GM12873 (cell line): ENCODE results near the gene PRMT1.

ENCODE experiments used
- TF ChIP-seq, protein P1 (sequence below): IDR thresholded peaks from 2 replicates; pipeline ENCODE4 v1.5.1; 2012; ENCODE audit warnings: low read depth, mild to moderate bottlenecking, moderate library complexity, low read length, control low read depth; ENCODE audit not compliant: insufficient read depth; ENCODE audit errors: missing control alignments

PRMT1 gene

DNA sequence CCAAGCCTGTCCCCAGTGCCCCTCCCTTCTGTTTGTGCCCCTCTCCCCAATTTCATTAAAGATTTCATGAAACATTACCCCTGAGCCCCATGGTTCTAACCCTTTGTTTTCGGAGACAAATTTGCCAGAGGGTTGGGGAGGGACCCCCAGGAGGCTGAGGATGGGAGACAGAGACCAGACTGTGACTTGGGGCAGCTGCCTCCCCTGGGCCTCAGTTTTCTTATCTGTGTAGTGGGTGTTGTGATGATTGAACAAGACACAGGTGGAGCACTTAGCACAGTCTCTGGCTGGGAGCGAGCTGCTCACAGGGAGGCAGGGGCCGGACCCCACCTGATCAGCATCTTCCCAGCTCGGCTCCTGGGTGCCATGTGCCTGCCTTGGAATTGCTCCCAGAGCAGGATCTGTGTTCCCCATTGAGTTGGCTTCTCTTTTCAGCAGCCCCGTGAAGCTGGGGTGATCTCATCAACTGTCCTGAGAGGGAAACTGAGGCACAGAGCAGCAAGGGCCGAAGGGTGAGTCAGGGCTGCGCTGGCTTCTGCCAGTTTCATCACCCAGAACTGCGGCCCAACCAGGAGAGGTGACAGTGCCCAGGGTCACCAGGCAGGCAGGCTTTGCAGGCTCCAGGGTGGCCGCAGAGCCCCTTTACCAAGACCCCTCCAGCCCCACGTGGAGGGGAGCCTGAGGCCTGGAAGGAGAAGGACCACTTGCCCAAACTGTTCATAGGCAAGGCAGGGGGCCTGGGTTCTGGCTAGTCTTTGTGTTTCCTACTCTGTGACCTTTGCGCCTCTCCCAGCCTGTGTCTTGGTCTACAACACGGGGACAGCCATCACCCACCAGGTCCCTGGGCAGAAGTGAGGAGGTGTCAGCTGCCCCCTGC is 18.3 kb upstream of the PRMT1 start:
- TF ChIP-seq, protein P1, sequence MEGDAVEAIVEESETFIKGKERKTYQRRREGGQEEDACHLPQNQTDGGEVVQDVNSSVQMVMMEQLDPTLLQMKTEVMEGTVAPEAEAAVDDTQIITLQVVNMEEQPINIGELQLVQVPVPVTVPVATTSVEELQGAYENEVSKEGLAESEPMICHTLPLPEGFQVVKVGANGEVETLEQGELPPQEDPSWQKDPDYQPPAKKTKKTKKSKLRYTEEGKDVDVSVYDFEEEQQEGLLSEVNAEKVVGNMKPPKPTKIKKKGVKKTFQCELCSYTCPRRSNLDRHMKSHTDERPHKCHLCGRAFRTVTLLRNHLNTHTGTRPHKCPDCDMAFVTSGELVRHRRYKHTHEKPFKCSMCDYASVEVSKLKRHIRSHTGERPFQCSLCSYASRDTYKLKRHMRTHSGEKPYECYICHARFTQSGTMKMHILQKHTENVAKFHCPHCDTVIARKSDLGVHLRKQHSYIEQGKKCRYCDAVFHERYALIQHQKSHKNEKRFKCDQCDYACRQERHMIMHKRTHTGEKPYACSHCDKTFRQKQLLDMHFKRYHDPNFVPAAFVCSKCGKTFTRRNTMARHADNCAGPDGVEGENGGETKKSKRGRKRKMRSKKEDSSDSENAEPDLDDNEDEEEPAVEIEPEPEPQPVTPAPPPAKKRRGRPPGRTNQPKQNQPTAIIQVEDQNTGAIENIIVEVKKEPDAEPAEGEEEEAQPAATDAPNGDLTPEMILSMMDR: no peak

DNA sequence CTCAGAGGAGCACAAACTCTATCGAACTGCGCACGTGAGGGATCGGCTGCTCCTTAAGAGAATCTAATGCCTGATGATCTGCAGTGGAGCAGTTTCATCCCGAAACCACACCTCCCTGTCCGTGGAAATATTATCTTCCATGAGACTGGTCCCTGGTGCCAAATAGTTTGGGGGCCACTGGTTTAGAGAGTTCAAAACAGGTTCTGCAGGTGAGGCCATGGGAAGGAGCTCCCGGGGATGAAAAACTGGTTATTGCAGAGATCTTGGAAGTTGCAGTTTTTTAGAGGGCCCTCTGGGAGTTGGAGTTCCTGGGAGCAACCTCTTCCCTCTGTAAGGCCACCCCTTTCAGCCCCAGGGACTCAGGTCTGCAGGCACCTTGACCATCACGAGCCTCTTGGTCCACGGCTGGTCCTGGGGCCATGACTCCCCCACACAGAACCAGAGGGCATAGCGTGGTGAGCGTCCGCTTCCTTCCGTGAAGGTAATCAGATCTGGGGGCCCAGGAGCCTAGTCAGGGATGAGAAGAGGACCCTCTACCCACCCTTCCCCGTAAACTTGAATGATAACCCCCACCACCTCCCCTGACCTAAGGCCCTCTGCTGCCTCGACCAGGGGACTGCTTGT is 16.6 kb upstream of the PRMT1 start:
- TF ChIP-seq, protein P1: no peak

DNA sequence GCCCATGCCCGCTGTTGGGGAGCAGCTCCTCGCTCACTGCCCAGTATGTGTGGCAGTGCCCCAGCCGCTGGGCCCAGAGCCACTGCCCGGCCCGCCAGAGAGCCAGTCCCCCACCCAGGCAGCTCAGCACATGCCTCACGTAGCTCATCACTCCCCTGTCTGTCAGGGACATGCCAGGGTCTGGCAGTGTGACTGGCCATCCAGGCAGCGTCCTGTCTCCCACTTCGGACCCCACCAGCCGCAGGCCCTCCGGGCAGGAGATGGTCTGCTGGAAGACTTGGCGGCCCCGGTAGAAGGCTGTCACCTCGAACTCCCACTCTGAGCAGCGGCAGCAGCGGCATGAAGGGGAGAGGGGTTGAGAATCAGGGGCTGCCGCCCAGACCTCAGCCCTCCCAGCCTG is 15.1 kb upstream of the PRMT1 start:
- TF ChIP-seq, protein P1: no peak

DNA sequence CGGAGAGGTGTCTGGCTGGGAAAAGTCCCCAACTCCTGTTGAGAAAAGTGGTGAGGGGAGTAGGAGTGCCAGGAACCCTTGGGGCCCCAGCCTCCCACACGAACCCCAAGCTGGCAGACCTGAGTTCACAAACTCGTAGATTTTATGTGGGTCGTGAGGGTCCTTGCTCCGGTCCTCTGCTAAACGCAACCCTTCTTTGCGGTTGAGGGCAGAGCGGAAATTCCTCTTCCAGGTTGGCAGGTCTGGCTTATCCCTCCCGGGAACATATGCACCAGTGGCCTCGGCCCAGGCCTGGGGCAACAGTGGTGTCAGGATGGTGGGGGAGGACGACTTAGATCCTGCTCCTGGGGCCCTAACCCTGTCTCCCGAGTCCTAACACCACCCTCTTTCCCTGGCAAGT is 13.8 kb upstream of the PRMT1 start:
- TF ChIP-seq, protein P1: no peak

DNA sequence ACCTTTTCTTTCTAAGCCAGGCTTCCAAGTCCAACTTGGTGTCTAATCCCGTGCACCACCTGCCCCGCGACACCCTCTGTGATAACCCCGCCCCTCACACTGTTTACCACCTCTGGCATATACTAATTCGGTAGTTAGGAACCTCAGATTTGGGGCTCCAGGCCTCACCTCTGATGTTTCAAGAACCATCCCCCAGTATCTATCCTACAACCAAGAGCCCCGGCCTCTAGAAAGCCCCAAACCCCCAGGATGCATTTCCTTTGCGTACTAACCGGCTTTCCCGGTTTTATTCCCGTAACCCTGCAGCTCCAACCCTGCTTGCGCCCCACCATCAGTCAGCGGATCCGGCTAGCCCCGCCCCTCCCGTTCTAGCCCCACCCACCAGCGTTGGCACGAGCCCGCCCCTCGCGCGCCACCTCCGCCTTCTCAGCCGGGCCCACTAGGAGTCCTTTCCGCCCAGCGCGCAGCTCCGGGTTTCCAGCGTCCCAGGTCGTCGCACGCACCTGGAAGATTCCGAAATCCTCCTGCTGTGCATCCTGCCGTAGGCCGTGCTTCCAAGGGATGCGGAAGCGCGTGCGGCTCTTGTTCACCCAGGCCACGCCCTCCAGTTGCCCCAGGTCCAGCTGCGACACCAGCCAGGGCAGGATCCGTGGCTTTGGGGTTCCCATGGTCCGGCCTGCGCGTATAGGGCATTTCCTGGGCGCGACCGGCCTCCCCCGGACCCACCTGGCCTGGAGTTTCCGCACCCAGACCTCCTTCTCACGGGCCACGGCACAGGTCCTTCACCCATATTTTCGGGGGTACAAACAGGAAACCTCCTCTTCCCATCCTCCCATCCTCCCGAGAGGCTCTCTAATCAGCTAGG is 12.7 kb upstream of the PRMT1 start:
- TF ChIP-seq, protein P1: no peak

DNA sequence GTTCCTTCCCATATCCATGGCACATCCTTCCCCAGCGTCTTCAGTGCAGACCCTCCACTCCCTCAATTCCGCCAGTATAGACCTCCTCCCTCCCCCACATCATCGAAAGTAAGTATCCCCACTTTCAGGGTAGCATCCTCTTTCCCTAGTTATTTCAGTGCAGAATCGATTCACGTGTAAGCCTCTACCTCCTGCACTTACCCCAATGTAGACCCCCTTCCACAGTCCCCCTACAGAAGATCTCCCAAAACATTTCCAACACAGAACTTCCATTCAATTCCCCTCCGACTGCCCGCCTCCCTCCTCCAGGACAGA is 12.1 kb upstream of the PRMT1 start:
- TF ChIP-seq, protein P1: no peak

DNA sequence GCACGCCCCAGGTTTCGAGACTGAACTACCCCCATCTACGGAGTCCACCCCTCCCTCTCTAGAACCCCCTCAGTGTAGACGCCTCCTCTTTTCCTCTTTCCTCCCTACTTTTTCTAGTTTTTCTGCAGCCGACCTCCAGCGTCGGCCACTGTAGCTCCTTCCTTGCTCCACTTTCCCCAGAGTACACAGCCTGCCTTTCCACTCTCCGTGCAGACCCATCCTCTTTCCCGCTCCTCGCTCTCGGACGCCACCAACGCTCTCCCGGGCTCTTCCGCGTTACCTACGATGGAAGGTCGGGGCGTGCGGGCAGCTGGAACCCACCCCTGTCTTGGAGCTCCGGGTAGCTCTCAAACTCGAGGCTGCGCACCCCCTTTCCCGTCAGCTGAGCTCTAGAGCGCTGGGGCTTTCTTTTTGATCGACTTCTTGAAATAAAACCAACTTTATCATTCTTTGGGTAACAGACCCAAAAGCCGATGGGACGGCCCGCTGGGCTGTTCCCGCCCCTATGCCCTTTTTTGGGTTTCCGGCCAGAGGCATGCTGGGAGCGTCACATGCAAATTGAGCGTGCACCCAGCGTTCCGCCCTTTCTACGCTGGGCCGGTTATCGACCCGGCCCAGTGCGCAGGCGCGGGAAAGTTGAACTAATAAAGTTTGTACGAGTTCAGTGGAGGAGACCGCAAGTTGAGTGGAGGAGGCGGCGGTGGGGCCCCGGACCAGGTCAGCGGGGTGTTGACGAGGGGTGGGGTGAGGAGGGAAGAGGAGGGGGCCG is 11.5 kb upstream of the PRMT1 start, which contains the start of the genes BCL2L12 and IRF3:
TSS of gene BCL2L12 (plus strand) at position 583 of the 769 bp plus-strand sequence. CDS start 760 bp downstream, outside the sequence.
TSS of gene IRF3 (minus strand) at position 507 of the 769 bp plus-strand sequence. CDS start 1,019 bp downstream, outside the sequence.
- TF ChIP-seq, protein P1: no peak
